GM12872 (cell line): Measurements from ENCODE around the gene LITAF.

Experiments
- TF ChIP-seq, protein P1 (sequence below): IDR thresholded peaks from 3 replicates; pipeline ENCODE4 v1.5.1; 2011; ENCODE audit warnings: low read depth, mild to moderate bottlenecking, low read length, moderate library complexity; ENCODE audit not compliant: insufficient read depth

The LITAF gene

DNA sequence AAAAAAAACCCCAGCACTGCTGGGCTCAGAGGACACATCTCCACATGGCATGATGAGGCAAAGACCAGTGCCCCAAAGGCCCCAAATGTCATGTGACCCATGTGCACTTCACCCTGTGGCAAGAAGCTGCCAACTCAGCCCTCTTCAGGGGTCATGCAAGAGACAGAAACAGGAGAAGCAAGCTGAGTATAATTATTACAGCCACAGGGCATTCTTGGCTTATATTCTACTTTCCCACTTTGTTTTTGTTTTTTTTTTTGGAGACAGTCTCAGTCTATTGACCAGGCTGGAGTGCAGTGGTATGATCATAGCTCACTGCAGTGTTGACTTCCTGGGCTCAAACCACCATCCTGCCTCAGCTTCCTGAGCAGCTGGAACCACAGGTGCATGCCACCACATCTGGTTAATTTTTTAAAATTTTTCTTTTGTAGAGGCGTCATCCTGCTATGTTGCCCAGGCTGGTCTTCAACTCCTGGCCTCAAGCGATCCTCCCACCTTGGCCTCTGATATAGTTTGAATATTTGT lies 32.7 kb upstream of the LITAF start:
- TF ChIP-seq, protein P1, sequence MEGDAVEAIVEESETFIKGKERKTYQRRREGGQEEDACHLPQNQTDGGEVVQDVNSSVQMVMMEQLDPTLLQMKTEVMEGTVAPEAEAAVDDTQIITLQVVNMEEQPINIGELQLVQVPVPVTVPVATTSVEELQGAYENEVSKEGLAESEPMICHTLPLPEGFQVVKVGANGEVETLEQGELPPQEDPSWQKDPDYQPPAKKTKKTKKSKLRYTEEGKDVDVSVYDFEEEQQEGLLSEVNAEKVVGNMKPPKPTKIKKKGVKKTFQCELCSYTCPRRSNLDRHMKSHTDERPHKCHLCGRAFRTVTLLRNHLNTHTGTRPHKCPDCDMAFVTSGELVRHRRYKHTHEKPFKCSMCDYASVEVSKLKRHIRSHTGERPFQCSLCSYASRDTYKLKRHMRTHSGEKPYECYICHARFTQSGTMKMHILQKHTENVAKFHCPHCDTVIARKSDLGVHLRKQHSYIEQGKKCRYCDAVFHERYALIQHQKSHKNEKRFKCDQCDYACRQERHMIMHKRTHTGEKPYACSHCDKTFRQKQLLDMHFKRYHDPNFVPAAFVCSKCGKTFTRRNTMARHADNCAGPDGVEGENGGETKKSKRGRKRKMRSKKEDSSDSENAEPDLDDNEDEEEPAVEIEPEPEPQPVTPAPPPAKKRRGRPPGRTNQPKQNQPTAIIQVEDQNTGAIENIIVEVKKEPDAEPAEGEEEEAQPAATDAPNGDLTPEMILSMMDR = no peak

- TF ChIP-seq, protein P1 = no peak
Measured at GRCh38 chr16:11618107-11618717, 31.5 kb upstream of the LITAF start.

DNA sequence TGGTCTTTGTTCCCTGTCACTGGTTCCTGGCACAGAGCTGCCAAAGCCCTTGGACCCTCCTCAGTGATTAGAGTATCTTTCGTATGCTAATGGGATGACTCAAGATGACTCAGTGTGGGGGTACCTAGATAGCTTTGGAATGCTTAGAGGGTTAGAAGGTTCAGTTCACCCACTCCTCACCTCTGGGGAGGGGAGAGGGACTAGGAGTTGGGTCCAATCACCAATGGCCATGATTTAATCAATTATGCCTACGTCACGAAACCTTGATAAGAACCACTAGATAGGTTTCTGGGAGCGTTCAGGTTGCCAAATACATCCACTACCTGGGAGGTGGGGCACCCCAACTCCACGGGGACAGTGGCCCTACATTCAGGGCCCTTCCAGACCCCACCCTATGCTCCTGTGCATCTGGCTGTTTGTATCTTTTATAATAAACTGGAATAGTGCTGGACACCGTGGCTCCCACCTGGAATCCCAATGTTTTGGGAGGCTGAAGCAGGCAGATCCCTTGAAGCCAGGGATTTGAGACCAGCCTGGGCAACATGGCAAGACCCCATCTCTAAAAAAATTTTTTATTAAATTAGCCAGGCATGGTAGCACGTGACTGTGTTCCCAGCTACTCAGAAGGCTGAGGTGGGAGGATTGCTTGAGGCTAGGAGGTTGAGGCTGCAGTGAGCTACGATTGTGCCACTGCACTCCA lies 29.2 kb upstream of the LITAF start:
- TF ChIP-seq, protein P1 = no peak

DNA sequence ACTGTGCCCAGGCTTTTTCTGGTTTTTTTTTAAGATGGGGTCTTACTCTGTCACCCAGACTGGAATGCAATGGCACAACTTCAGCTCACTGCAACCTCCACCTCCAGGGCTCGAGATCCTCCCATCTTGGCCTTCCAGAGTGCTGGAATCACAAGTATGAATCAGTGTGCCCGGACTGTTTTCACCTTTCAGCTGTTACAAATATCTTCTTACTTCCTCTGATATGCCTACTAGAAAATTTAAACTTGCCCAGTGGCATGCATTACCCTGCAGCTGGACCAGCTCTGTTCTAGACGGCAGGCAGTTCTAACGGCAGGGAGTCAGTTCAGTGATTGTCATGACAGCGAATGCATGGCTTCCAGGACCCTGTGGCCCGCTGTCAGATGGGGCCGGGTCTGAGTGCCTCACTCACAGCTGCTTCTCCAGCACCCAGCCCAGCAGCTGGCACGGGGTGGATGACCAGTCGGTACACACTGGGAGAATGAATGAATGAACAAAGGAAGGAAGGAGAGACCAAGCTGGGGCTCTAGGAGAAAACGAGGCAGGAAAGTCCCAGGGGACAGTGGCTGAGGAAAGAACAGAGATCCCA lies 28.0 kb upstream of the LITAF start:
- TF ChIP-seq, protein P1 = no peak

- TF ChIP-seq, protein P1 = no peak
Measured at GRCh38 chr16:11613381-11614303, 26.9 kb upstream of the LITAF start.

DNA sequence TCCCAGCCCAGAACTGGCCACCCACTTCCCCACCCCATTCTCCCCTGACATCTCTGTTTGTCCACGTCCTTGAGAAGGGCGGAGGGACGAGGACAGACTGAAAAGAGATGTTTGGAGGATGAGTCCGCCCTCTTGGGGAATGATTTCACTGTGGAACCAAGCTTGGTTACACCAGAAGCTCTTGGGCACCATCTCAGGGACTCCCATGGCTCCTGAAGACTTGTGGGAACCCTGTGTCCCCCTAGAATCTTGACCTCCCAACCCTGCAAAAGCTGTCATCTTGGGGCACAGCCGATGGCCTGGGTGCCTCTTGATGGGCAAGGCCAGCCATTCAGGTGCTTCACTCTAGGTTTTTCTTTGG lies 25.9 kb upstream of the LITAF start:
- TF ChIP-seq, protein P1 = no peak
